OCI-LY7 (cell line): Measurements from ENCODE around the gene CRYGN. TPM values are rescaled to one million over a fixed set of nuclear protein-coding genes. Genes with fewer than 3 reads are reported as not detected.

Experiments
- BruUV-seq: library from RNA; stranded (reverse); fragments of 400-500 nt; replicated peaks from 2 replicates; lab custom pipeline; 2021; lab: Mats Ljungman, UMichigan
- CTCF ChIA-PET: fragments of 300-600 bp; sonication (Branson Sonifier 250); formaldehyde crosslinking; loops from one replicate; lab custom pipeline; 2022; ENCODE audit warnings: antibody characterized with exemption; ENCODE audit not compliant: unreplicated experiment; lab: Charles Lee
- POLR2A ChIA-PET: fragments of 300-600 bp; sonication (Branson Sonifier 250); formaldehyde crosslinking; loops from one replicate; lab custom pipeline; 2022; ENCODE audit warnings: antibody characterized with exemption; lab: Charles Lee
- DNase-seq: peaks from one replicate; pipeline ENCODE4 v3.0.0-alpha.2; 2015; ENCODE audit warnings: low spot score
- H2AFZ ChIP-seq: fragments of 200-600 bp; sonication (generic), shearing (Covaris generic); 2 replicates; pipeline ENCODE4 v1.6.1; 2014; ENCODE audit warnings: mild to moderate bottlenecking, antibody characterized with exemption, low read length, moderate library complexity
- H3K27ac ChIP-seq: fragments of 200-600 bp; sonication (generic); 2 replicates; pipeline ENCODE4 v1.5.1; 2014; ENCODE audit warnings: mixed run types, low read depth, mild to moderate bottlenecking, moderate library complexity, low read length, inconsistent platforms; ENCODE audit not compliant: poor library complexity, severe bottlenecking
- H3K36me3 ChIP-seq: fragments of 200-600 bp; sonication (generic); 2 replicates; pipeline ENCODE4 v1.6.1; 2014; ENCODE audit warnings: mild to moderate bottlenecking, antibody characterized with exemption, low read length, moderate library complexity, mixed read lengths; ENCODE audit not compliant: insufficient read depth
- H3K4me1 ChIP-seq: fragments of 200-600 bp; sonication (generic); 2 replicates; pipeline ENCODE4 v1.5.1; 2014; ENCODE audit warnings: mild to moderate bottlenecking, low read length; ENCODE audit not compliant: insufficient read depth, poor library complexity, severe bottlenecking
- H3K4me2 ChIP-seq: fragments of 200-600 bp; sonication (generic); 2 replicates; pipeline ENCODE4 v1.6.1; 2014; ENCODE audit warnings: mild to moderate bottlenecking, low read length
- H3K4me3 ChIP-seq: fragments of 200-600 bp; sonication (generic); 2 replicates; pipeline ENCODE4 v1.5.1; 2014; ENCODE audit warnings: mild to moderate bottlenecking, low read depth, low read length; ENCODE audit not compliant: poor library complexity, severe bottlenecking
- H3K79me2 ChIP-seq: fragments of 200-600 bp; sonication (generic); 2 replicates; pipeline ENCODE4 v1.6.1; 2016; ENCODE audit warnings: low read depth, mild to moderate bottlenecking, low read length, moderate library complexity, mixed read lengths; ENCODE audit not compliant: insufficient read depth
- H3K9me2 ChIP-seq: fragments of 200-600 bp; sonication (generic); 2 replicates; pipeline ENCODE4 v1.6.1; 2016; ENCODE audit warnings: mild to moderate bottlenecking, low read length, mixed read lengths; ENCODE audit not compliant: insufficient read depth
- H3K9me3 ChIP-seq: fragments of 200-600 bp; sonication (generic); 2 replicates; pipeline ENCODE4 v1.6.1; 2014; ENCODE audit warnings: mild to moderate bottlenecking, mixed run types, low read length, mixed read lengths
- H4K20me1 ChIP-seq: fragments of 200-600 bp; sonication (generic); 2 replicates; pipeline ENCODE4 v1.6.1; 2014; ENCODE audit warnings: mild to moderate bottlenecking, antibody characterized with exemption, low read length, moderate library complexity, mixed read lengths; ENCODE audit not compliant: insufficient read depth
- EZH2phosphoT487 ChIP-seq: fragments of 200-600 bp; sonication (generic); IDR thresholded peaks from 2 replicates; pipeline ENCODE4 v1.6.1; 2018; ENCODE audit warnings: low read depth, borderline replicate concordance, mild to moderate bottlenecking, mixed run types, antibody characterized with exemption, low read length, moderate library complexity, mixed read lengths
- intact Hi-C: fragments of 100-400 bp; cut with micrococcal nuclease; formaldehyde crosslinking; loops from one replicate; pipeline ENCODE4 v1.10.0; 2022; ENCODE audit not compliant: unreplicated experiment
- microRNA-seq: library from miRNA; unstranded; fragments of <30 nt; microRNA quantifications from one replicate; pipeline ENCODE4 v1.2.0, GENCODE V29; 2022; ENCODE audit warnings: borderline replicate concordance
- small RNA-seq: library from RNA; depleted of rRNA; stranded (forward); fragments of <200 nt; gene quantifications from one replicate; pipeline ENCODE3, GENCODE V24; 2014
- total RNA-seq, 2 experiments: library from RNA; depleted of rRNA in 1 of 2; stranded (reverse); fragments of >200 nt in 1 of 2; shearing (Covaris generic) in 1 of 2; gene quantifications; 2 replicates each; pipeline ENCODE4 v1.2.3, GENCODE V29; 2014 to 2022
- TF ChIP-seq, protein P1 (sequence below): fragments of 200-600 bp; sonication (generic); conservative IDR thresholded peaks from 2 replicates; pipeline ENCODE4 v1.5.1; 2014; ENCODE audit warnings: mild to moderate bottlenecking, antibody characterized with exemption, low read length, moderate library complexity, mixed read lengths

CRYGN gene
- total RNA-seq, 2 experiments from 2014 or later, result 0.09 TPM; not detected in 1

- no peak for TF ChIP-seq EZH2phosphoT487
- TF ChIP-seq, protein P1, sequence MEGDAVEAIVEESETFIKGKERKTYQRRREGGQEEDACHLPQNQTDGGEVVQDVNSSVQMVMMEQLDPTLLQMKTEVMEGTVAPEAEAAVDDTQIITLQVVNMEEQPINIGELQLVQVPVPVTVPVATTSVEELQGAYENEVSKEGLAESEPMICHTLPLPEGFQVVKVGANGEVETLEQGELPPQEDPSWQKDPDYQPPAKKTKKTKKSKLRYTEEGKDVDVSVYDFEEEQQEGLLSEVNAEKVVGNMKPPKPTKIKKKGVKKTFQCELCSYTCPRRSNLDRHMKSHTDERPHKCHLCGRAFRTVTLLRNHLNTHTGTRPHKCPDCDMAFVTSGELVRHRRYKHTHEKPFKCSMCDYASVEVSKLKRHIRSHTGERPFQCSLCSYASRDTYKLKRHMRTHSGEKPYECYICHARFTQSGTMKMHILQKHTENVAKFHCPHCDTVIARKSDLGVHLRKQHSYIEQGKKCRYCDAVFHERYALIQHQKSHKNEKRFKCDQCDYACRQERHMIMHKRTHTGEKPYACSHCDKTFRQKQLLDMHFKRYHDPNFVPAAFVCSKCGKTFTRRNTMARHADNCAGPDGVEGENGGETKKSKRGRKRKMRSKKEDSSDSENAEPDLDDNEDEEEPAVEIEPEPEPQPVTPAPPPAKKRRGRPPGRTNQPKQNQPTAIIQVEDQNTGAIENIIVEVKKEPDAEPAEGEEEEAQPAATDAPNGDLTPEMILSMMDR, result no peak
- H3K9me2 ChIP-seq, result no peaks in the 10 kb centered on the region
- no peaks in the 10 kb centered on the region for H3K9me3 ChIP-seq
- H3K4me3 ChIP-seq, result no peak overlapping the region
- peaks cover 5% of the 10 kb centered on the region; the same call in 1 of the 2 replicates for H3K36me3 ChIP-seq
- POLR2A ChIA-PET, result no interaction called here
- H3K79me2 ChIP-seq, result no peaks in the 10 kb centered on the region
- DNase-seq, result no peak
- H3K4me1 ChIP-seq, result peaks cover 17% of the 10 kb centered on the region
- BruUV-seq, result no TSS peak
- no peaks in the 10 kb centered on the region for H4K20me1 ChIP-seq
- intact Hi-C loops, result no loop called here
- CTCF ChIA-PET, result no interaction called here
- no peak overlapping the region for H2AFZ ChIP-seq
- H3K27ac ChIP-seq, result no peak overlapping the region
- H3K4me2 ChIP-seq, result no peak overlapping the region
Measured at GRCh38 chr7:151379193-151379520, 60.8 kb downstream of the CRYGN start.

Small RNA genes within 50 kb of the gene (microRNA-seq; reads per million reads assigned to microRNA genes)
- not detected for gene MIR3907

Small RNA genes within 50 kb of the gene (small RNA-seq; reads per million reads assigned to genes)
- gene MIR3907 (not detected), gene RN7SL76P (not detected)

Other genes starting within 250 kb of the CRYGN start
- gene H2BK1, start 229.7 kb downstream of the CRYGN start, total RNA-seq (2014; rRNA removed; shearing (Covaris generic)), result 1.3 TPM in 1 of 2 replicates, not detected in the other
- not detected in 2 replicates for gene H2BK1, start 229.7 kb downstream of the CRYGN start, total RNA-seq (2022)
- 30.7 and 31.8 TPM in 2 replicates for gene ABCF2, start 212.9 kb downstream of the CRYGN start, total RNA-seq (2014; rRNA removed; shearing (Covaris generic))
- gene ABCF2, start 212.9 kb downstream of the CRYGN start, total RNA-seq (2022), result 28.6 and 44.9 TPM in 2 replicates
- 19.8 and 27.0 TPM in 2 replicates for gene CHPF2, start 207.7 kb downstream of the CRYGN start, total RNA-seq (2014; rRNA removed; shearing (Covaris generic))
- 29.8 and 34.2 TPM in 2 replicates for gene CHPF2, start 207.7 kb downstream of the CRYGN start, total RNA-seq (2022)
- 1.5 and 2.5 TPM in 2 replicates for gene SMARCD3, start 191.4 kb downstream of the CRYGN start, total RNA-seq (2014; rRNA removed; shearing (Covaris generic))
- 1.5 and 1.9 TPM in 2 replicates for gene SMARCD3, start 191.4 kb downstream of the CRYGN start, total RNA-seq (2022)
- 44.1 and 44.2 TPM in 2 replicates for gene NUB1, start 98.3 kb downstream of the CRYGN start, total RNA-seq (2014; rRNA removed; shearing (Covaris generic))
- 50.7 and 57.0 TPM in 2 replicates for gene NUB1, start 98.3 kb downstream of the CRYGN start, total RNA-seq (2022)
- 0.13 and 0.44 TPM in 2 replicates for gene WDR86, start 30.1 kb downstream of the CRYGN start, total RNA-seq (2014; rRNA removed; shearing (Covaris generic))
- gene WDR86, start 30.1 kb downstream of the CRYGN start, total RNA-seq (2022), result 0.51 and 0.65 TPM in 2 replicates
- gene RHEB, start 79.8 kb upstream of the CRYGN start, total RNA-seq (2014; rRNA removed; shearing (Covaris generic)), result 57.6 and 88.0 TPM in 2 replicates
- 93.2 and 98.8 TPM in 2 replicates for gene RHEB, start 79.8 kb upstream of the CRYGN start, total RNA-seq (2022)